Stimulated activated naive CD8-positive, alpha-beta T cell treated with anti-CD3 and anti-CD28 coated beads, Interleukin-15, Interleukin-2, amounts not matched to agents 100 ng/mL and 50 ng/mL, for 24 hours (primary cell): ENCODE measurements around the gene RAB5IF.
A peak's percentile ranks its signal among the peaks of the same experiment; 100 is the strongest.
"Not testable (repeated sequence)": the region's sequence is repeated elsewhere in the genome, so short reads cannot be mapped to it uniquely, and the experiment has no call there.

ENCODE experiments used
- H3K27ac Mint-ChIP-seq: one replicate; pipeline ENCODE4 v1.8.0; 2021; ENCODE audit warnings: mild to moderate bottlenecking, mixed read lengths
- H3K27me3 Mint-ChIP-seq: one replicate; pipeline ENCODE4 v1.8.0; 2021; ENCODE audit warnings: mixed read lengths
- H3K36me3 Mint-ChIP-seq: one replicate; pipeline ENCODE4 v1.8.0; 2021; ENCODE audit warnings: low read depth, mixed read lengths
- H3K4me1 Mint-ChIP-seq: one replicate; pipeline ENCODE4 v1.8.0; 2021; ENCODE audit warnings: low read depth, mixed read lengths
- H3K4me3 Mint-ChIP-seq: one replicate; pipeline ENCODE4 v1.8.0; 2021; ENCODE audit warnings: mild to moderate bottlenecking, mixed read lengths
- H3K9me3 Mint-ChIP-seq: one replicate; pipeline ENCODE4 v1.8.0; 2021; ENCODE audit warnings: mixed read lengths

RAB5IF gene

GRCh38 chr20:36632147-36632486 lies 26.5 kb downstream of the RAB5IF start:
- Mint-ChIP-seq H3K4me1 (peaks cover 41% of the 10 kb centered on the region), H3K9me3 (no peaks in the 10 kb centered on the region), H3K27ac (no peak overlapping the region), H3K4me3 (no peak overlapping the region), H3K27me3 (no peaks in the 10 kb centered on the region), H3K36me3 (peaks cover 58% of the 10 kb centered on the region)

GRCh38 chr20:36632487-36633284 lies 27.1 kb downstream of the RAB5IF start:
- no peaks in the 10 kb centered on the region for H3K9me3 Mint-ChIP-seq
- peak overlapping the region; percentile 4 for H3K27ac Mint-ChIP-seq
- H3K4me3 Mint-ChIP-seq = no peak overlapping the region
- no peaks in the 10 kb centered on the region for H3K27me3 Mint-ChIP-seq
- peaks cover 37% of the 10 kb centered on the region for H3K4me1 Mint-ChIP-seq
- H3K36me3 Mint-ChIP-seq = peaks cover 54% of the 10 kb centered on the region

- H3K9me3 Mint-ChIP-seq = no peaks in the 10 kb centered on the region
- H3K36me3 Mint-ChIP-seq = peaks cover 53% of the 10 kb centered on the region
- no peaks in the 10 kb centered on the region for H3K27me3 Mint-ChIP-seq
- H3K4me1 Mint-ChIP-seq = peaks cover 31% of the 10 kb centered on the region
- H3K27ac Mint-ChIP-seq = no peak overlapping the region
- no peak overlapping the region for H3K4me3 Mint-ChIP-seq
Measured at GRCh38 chr20:36633285-36633772, 27.8 kb downstream of the RAB5IF start.

GRCh38 chr20:36634342-36634741 lies 28.8 kb downstream of the RAB5IF start:
- peak overlapping the region; percentile 72 for H3K27ac Mint-ChIP-seq
- no peak overlapping the region for H3K4me3 Mint-ChIP-seq
- H3K9me3 Mint-ChIP-seq = no peaks in the 10 kb centered on the region
- no peaks in the 10 kb centered on the region for H3K27me3 Mint-ChIP-seq
- peaks cover 23% of the 10 kb centered on the region for H3K4me1 Mint-ChIP-seq
- H3K36me3 Mint-ChIP-seq = peaks cover 57% of the 10 kb centered on the region

GRCh38 chr20:36638876-36639400 lies 33.4 kb downstream of the RAB5IF start:
- H3K4me1 Mint-ChIP-seq = peaks cover 23% of the 10 kb centered on the region
- not testable (repeated sequence) for H3K9me3 Mint-ChIP-seq, H3K4me3 Mint-ChIP-seq, H3K27ac Mint-ChIP-seq, H3K27me3 Mint-ChIP-seq
- peaks cover 52% of the 10 kb centered on the region for H3K36me3 Mint-ChIP-seq

- Mint-ChIP-seq H3K4me1 (peaks cover 46% of the 10 kb centered on the region), H3K36me3 (peaks cover 43% of the 10 kb centered on the region), H3K4me3 (no peak overlapping the region), H3K27me3 (no peaks in the 10 kb centered on the region), H3K27ac (peak overlapping the region; percentile 60), H3K9me3 (no peaks in the 10 kb centered on the region)
Measured at GRCh38 chr20:36641506-36641843, 35.9 kb downstream of the RAB5IF start.

GRCh38 chr20:36642136-36642535 lies 36.6 kb downstream of the RAB5IF start:
- H3K36me3 Mint-ChIP-seq = peaks cover 39% of the 10 kb centered on the region
- peaks cover 51% of the 10 kb centered on the region for H3K4me1 Mint-ChIP-seq
- H3K4me3 Mint-ChIP-seq = peak overlapping the region; percentile 56
- H3K27ac Mint-ChIP-seq = peak overlapping the region; percentile 100
- H3K9me3 Mint-ChIP-seq = no peaks in the 10 kb centered on the region
- no peaks in the 10 kb centered on the region for H3K27me3 Mint-ChIP-seq

GRCh38 chr20:36644032-36644705 lies 38.6 kb downstream of the RAB5IF start:
- H3K36me3 Mint-ChIP-seq = peaks cover 28% of the 10 kb centered on the region
- H3K4me3 Mint-ChIP-seq = peak overlapping the region; percentile 99
- peak overlapping the region; percentile 100 for H3K27ac Mint-ChIP-seq
- peaks cover 57% of the 10 kb centered on the region for H3K4me1 Mint-ChIP-seq
- no peaks in the 10 kb centered on the region for H3K27me3 Mint-ChIP-seq
- H3K9me3 Mint-ChIP-seq = no peaks in the 10 kb centered on the region

GRCh38 chr20:36644706-36645095 lies 39.1 kb downstream of the RAB5IF start:
- H3K4me3 Mint-ChIP-seq = peak overlapping the region; percentile 99
- peaks cover 25% of the 10 kb centered on the region for H3K36me3 Mint-ChIP-seq
- H3K4me1 Mint-ChIP-seq = peaks cover 57% of the 10 kb centered on the region
- peak overlapping the region; percentile 100 for H3K27ac Mint-ChIP-seq
- no peaks in the 10 kb centered on the region for H3K9me3 Mint-ChIP-seq
- no peaks in the 10 kb centered on the region for H3K27me3 Mint-ChIP-seq

- no peaks in the 10 kb centered on the region for H3K27me3 Mint-ChIP-seq
- H3K36me3 Mint-ChIP-seq = peaks cover 23% of the 10 kb centered on the region
- H3K4me3 Mint-ChIP-seq = peak overlapping the region; percentile 99
- H3K4me1 Mint-ChIP-seq = peaks cover 57% of the 10 kb centered on the region
- H3K27ac Mint-ChIP-seq = peak overlapping the region; percentile 100
- H3K9me3 Mint-ChIP-seq = no peaks in the 10 kb centered on the region
Measured at GRCh38 chr20:36645353-36645752, 39.8 kb downstream of the RAB5IF start.

GRCh38 chr20:36645998-36646397 lies 40.4 kb downstream of the RAB5IF start, which contains the start of gene SLA2:
SLA2 (minus strand) TSS chr20:36646196; CDS start chr20:36641335, 4,861 bp downstream.
- Mint-ChIP-seq H3K9me3 (no peaks in the 10 kb centered on the region), H3K4me1 (peaks cover 57% of the 10 kb centered on the region), H3K36me3 (peaks cover 19% of the 10 kb centered on the region), H3K27me3 (no peaks in the 10 kb centered on the region), H3K4me3 (peak within 1 kb of the TSS; percentile 99), H3K27ac (peak within 1 kb of the TSS; percentile 100)

GRCh38 chr20:36646678-36647077 lies 41.1 kb downstream of the RAB5IF start:
- Mint-ChIP-seq H3K4me1 (peaks cover 54% of the 10 kb centered on the region), H3K36me3 (peaks cover 12% of the 10 kb centered on the region), H3K9me3 (no peaks in the 10 kb centered on the region), H3K27me3 (no peaks in the 10 kb centered on the region), H3K4me3 (peak overlapping the region; percentile 99), H3K27ac (peak overlapping the region; percentile 100)

- Mint-ChIP-seq H3K27me3 (no peaks in the 10 kb centered on the region), H3K4me1 (peaks cover 47% of the 10 kb centered on the region), H3K4me3 (peak overlapping the region; percentile 12), H3K9me3 (no peaks in the 10 kb centered on the region), H3K27ac (peak overlapping the region; percentile 13), H3K36me3 (peaks cover 13% of the 10 kb centered on the region)
Measured at GRCh38 chr20:36647196-36648121, 41.9 kb downstream of the RAB5IF start.

GRCh38 chr20:36653456-36653855 lies 47.9 kb downstream of the RAB5IF start:
- Mint-ChIP-seq H3K27ac (no peak overlapping the region), H3K27me3 (no peaks in the 10 kb centered on the region), H3K36me3 (peaks cover 19% of the 10 kb centered on the region)

More at GRCh38 chr20:36653456-36653855, 47.9 kb downstream of the RAB5IF start:
- Mint-ChIP-seq H3K4me3 (no peak overlapping the region), H3K9me3 (no peaks in the 10 kb centered on the region), H3K4me1 (peaks cover 15% of the 10 kb centered on the region)
